ENCODE results near the gene CD33. TPM values are rescaled to one million over a fixed set of nuclear protein-coding genes. Genes with fewer than 3 reads are reported as not detected.

CD33 gene
- total RNA-seq, 4 donors from 2014 or later = 2.9 to 27.0 (median 8.9) TPM

DNA sequence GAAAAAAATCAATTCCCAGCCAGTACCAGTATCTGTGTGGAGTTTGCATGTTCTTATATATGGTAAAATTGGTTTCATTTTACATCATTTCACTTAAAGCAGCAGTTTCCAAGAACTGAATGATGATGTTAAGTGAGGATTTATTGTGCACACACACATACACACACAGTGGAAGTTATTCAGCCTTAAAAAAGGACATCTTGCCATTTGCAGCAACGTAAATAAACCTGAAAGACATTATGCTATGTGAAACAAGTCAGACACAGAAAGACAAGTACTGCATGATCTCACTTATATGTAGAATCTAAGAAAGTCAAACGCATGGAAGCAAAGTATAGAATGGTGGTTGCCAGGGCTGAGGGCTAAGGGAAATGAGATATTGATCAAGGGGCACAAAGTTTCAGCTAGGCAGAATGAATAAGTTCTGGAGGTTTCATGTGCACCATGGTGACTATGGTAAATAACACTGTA, 31.3 kb downstream of the CD33 start:
- Histone ChIP-seq H3K4me1 (no peaks in the 10 kb centered on the region), H3K4me3 (no peak overlapping the region), H3K27ac (no peak overlapping the region), H3K9me3 (no peaks in the 10 kb centered on the region), H3K27me3 (no peaks in the 10 kb centered on the region), H3K36me3 (no peaks in the 10 kb centered on the region)
- WGBS, 2 donors = 55 to 59% methylated on average over 2 of the region's 2 CpGs
- TF ChIP-seq EP300 (IDR thresholded peaks at IDR 0.05) = no peak
- no peak for TF ChIP-seq POLR2A (IDR thresholded peaks at IDR 0.05)
- TF ChIP-seq, protein P1, sequence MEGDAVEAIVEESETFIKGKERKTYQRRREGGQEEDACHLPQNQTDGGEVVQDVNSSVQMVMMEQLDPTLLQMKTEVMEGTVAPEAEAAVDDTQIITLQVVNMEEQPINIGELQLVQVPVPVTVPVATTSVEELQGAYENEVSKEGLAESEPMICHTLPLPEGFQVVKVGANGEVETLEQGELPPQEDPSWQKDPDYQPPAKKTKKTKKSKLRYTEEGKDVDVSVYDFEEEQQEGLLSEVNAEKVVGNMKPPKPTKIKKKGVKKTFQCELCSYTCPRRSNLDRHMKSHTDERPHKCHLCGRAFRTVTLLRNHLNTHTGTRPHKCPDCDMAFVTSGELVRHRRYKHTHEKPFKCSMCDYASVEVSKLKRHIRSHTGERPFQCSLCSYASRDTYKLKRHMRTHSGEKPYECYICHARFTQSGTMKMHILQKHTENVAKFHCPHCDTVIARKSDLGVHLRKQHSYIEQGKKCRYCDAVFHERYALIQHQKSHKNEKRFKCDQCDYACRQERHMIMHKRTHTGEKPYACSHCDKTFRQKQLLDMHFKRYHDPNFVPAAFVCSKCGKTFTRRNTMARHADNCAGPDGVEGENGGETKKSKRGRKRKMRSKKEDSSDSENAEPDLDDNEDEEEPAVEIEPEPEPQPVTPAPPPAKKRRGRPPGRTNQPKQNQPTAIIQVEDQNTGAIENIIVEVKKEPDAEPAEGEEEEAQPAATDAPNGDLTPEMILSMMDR (IDR thresholded peaks at IDR 0.05) = no peak
- no peak for DNase-seq (ENCODE audit: low spot score in 2 of 2)

DNA sequence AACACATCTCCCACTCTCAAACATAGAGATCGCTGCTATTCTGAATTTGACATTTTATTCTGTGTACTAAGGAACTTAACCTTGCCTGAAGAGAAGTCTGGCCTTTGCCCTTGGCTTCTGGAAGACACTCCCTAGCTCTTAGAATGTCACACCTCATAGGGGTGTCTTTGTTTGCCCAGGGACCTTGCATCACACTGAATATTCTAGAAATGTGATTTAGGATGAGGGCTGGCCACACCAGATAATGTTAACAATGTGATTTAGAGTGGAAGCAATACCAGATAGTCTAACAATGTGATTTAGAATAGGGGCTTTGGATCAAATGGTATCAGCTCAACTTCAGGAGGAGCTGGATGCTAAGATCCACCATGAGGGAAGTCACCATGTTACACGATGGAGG, 32.6 kb downstream of the CD33 start:
- Histone ChIP-seq H3K36me3 (no peaks in the 10 kb centered on the region), H3K27ac (no peak overlapping the region), H3K4me3 (no peak overlapping the region), H3K27me3 (no peaks in the 10 kb centered on the region), H3K4me1 (no peaks in the 10 kb centered on the region), H3K9me3 (no peaks in the 10 kb centered on the region)
- TF ChIP-seq POLR2A (IDR thresholded peaks at IDR 0.05) (no peak), EP300 (IDR thresholded peaks at IDR 0.05) (no peak)
- TF ChIP-seq, protein P1 (IDR thresholded peaks at IDR 0.05) = no peak
- no peak for DNase-seq (ENCODE audit: low spot score in 2 of 2)
- WGBS, 2 donors = 60 to 79% methylated on average over 2 of the region's 2 CpGs

DNA sequence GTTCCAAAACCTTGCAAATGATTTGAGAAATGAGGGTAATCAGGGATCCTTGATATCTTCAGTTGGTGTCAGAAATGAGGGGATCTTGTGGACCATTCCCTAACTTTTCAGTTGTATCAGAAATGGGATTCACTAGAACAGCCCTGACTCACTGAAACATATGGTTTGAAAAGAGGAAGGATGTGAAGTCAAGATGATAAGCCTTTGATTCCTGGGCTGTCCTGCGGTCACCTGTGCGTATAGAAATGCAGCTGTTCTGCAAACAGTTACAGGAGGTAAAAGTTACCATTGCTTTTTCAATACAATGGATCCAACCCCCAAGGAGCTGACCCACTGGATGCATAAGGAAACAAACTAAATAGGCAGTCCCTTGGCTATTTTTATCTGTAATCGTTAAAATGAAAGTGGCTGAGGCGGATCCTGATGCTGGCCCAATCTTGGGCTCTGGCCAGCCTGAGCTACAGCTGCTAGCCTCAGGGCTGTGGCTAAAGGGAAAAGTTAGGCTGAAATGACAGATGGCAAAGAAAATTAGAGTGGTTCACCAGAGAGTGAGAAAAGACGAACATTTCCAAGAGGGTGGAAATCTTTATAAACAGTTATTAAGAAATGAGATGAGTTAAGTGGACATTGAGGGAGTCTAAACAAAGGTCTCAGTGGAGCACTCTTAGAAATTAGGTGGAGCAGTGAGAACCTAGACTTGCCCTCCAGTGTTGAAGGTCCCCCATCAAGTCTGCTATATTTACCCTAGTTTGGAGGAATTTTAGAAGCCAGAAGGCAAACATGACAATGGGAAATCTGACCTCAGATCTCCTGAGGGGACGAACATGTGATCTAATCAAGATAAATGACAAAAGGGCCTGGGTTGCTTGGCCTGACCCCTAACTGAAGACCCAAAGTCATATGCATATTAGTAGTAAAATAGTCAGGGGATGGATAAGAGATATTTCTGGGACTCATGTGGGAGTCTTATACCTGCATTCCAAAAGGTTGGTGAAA, 33.6 kb downstream of the CD33 start:
- Histone ChIP-seq H3K4me3 (no peak overlapping the region), H3K9me3 (no peaks in the 10 kb centered on the region), H3K27ac (no peak overlapping the region), H3K4me1 (no peaks in the 10 kb centered on the region), H3K27me3 (no peaks in the 10 kb centered on the region), H3K36me3 (no peaks in the 10 kb centered on the region)
- no peak for DNase-seq (ENCODE audit: low spot score in 2 of 2)
- TF ChIP-seq POLR2A (IDR thresholded peaks at IDR 0.05) (no peak), EP300 (IDR thresholded peaks at IDR 0.05) (no peak)
- TF ChIP-seq, protein P1 (IDR thresholded peaks at IDR 0.05) = no peak
- 55 to 57% methylated on average over 6 of the region's 6 CpGs for WGBS, 2 donors

DNA sequence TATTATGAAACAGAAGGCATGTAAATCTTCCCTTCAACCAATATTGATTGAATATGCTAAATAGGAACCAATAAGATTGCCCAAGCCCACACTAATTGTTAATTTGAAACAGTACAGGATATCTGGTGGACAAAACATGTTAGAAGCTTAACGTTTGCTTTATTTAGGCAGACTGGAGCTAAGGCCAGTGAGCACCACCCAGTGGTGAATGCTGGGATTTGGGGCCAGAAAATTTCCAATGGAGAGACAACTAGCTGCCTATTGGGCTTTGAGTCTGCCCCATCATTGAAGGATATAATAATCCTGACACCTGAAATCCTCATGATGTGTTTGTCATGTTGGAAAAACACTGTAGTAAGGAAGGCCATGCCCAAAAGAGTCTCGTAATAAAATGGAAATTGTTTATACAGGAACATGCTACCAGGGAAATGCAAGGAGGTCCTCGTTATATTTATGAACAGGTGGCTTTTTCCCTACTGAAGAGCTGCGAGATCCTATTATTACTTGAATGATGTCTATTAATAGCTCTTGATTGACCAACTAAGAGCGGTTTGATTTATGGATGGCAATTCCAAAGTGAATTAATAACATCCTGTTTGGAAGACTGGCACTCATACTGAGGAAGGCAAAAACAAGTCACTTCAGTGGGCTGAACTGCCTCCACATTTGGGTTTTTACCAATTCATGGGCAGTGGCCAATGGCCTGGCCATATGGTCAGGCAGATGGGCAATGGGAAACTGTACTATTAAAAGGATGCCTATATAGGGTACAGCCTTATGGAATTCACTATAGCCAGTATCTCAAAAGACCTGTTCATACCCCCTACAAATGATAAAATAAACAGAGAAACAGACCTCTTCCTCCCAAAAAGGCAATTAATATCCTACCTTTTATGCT, 34.7 kb downstream of the CD33 start:
- Histone ChIP-seq H3K4me3 (no peak overlapping the region), H3K9me3 (no peaks in the 10 kb centered on the region), H3K27me3 (no peaks in the 10 kb centered on the region), H3K36me3 (no peaks in the 10 kb centered on the region), H3K27ac (no peak overlapping the region), H3K4me1 (no peaks in the 10 kb centered on the region)
- peak in 1 of 2 donors; percentile 26 for DNase-seq (ENCODE audit: low spot score in 2 of 2)
- no peak for TF ChIP-seq POLR2A (IDR thresholded peaks at IDR 0.05)
- TF ChIP-seq, protein P1 (IDR thresholded peaks at IDR 0.05) = peak in 4 of 5 experiments; percentile 23 to 36 (median 32)
- 27 to 31% methylated on average over 5 of the region's 5 CpGs for WGBS, 2 donors

Data from tibial nerve (tissue), 4 donors.